SK-N-SH (cell line): ENCODE data around the gene PDXP. TPM values are rescaled to one million over a fixed set of nuclear protein-coding genes. Genes with fewer than 3 reads are reported as not detected.
A peak's percentile ranks its signal among the peaks of the same experiment; 100 is the strongest.

Source experiments
- CTCF ChIA-PET: fragments of 300-600, 350-600 bp; formaldehyde crosslinking; extraction: SDS; loops from one replicate; lab custom pipeline; 2021; lab: Yijun Ruan, JAX
- POLR2A ChIA-PET: fragments of 350-600 bp; sonication (Branson Sonifier 250); formaldehyde crosslinking; extraction: SDS; loops from one replicate; lab custom pipeline; 2020; ENCODE audit warnings: antibody characterized with exemption, inconsistent platforms; lab: Yijun Ruan, JAX
- DNase-seq: peaks from one replicate; pipeline ENCODE4 v3.0.0; 2012
- H2AFZ ChIP-seq: fragments of 200-600 bp; sonication (generic); 2 replicates; pipeline ENCODE4 v1.8.1; 2016; ENCODE audit warnings: antibody characterized with exemption, mild to moderate bottlenecking, low read depth
- H3F3A ChIP-seq: fragments of 200-600 bp; sonication (generic); replicated peaks from 2 replicates; pipeline ENCODE3; 2016; ENCODE audit warnings: antibody characterized with exemption, mild to moderate bottlenecking; ENCODE audit not compliant: insufficient read depth
- H3K27ac ChIP-seq, 2 experiments: fragments of 200-500 bp in 1 of 2; fragments of 200-600 bp in 1 of 2; sonication (Bioruptor generic) in 1 of 2; sonication (generic), shearing (Covaris generic) in 1 of 2; 2 replicates each; pipeline versions ENCODE4 v1.5.1 to v1.6.1; 2014 to 2016; ENCODE audit warnings: low read depth in 2 of 2, inconsistent platforms in 1 of 2, low read length in 1 of 2, mild to moderate bottlenecking in 1 of 2, mixed read lengths in 1 of 2
- H3K27me3 ChIP-seq: fragments of 200-600 bp; sonication (generic), shearing (Covaris generic); 2 replicates; pipeline ENCODE4 v1.6.1; 2016; ENCODE audit warnings: mixed run types; ENCODE audit not compliant: insufficient read depth
- H3K36me3 ChIP-seq, 2 experiments: fragments of 200-500 bp in 1 of 2; fragments of 200-600 bp in 1 of 2; sonication (Bioruptor generic) in 1 of 2; sonication (generic) in 1 of 2; replicated peaks in 1 of 2; 2 replicates each; pipeline versions ENCODE3 to v1.5.1; 2014 to 2016; ENCODE audit warnings: low read length in 1 of 2, mild to moderate bottlenecking in 1 of 2; ENCODE audit not compliant: insufficient read depth in 2 of 2, control insufficient read depth in 1 of 2
- H3K4me1 ChIP-seq, 2 experiments: fragments of 200-500 bp in 1 of 2; fragments of 200-600 bp in 1 of 2; sonication (Bioruptor generic) in 1 of 2; sonication (generic), shearing (Covaris generic) in 1 of 2; 2 replicates each; pipeline versions ENCODE4 v1.5.1 to v1.6.1; 2014 to 2016; ENCODE audit warnings: low read depth in 1 of 2, low read length in 1 of 2, mixed run types in 1 of 2; ENCODE audit not compliant: insufficient read depth in 2 of 2, control insufficient read depth in 1 of 2
- H3K4me2 ChIP-seq: fragments of 200-600 bp; sonication (generic), shearing (Covaris generic); 2 replicates; pipeline ENCODE4 v1.6.1; 2017; ENCODE audit warnings: mixed run types
- H3K4me3 ChIP-seq, 2 experiments: fragments of 200-500 bp in 1 of 2; fragments of 200-600 bp in 1 of 2; sonication (Bioruptor generic) in 1 of 2; sonication (generic), shearing (Covaris generic) in 1 of 2; 2 replicates each; pipeline versions ENCODE4 v1.5.1 to v1.8.1; 2014 to 2016; ENCODE audit warnings: low read depth in 2 of 2, inconsistent platforms in 1 of 2, low read length in 1 of 2, mild to moderate bottlenecking in 1 of 2, mixed read lengths in 1 of 2, moderate library complexity in 1 of 2
- H3K79me2 ChIP-seq: fragments of 200-600 bp; sonication (generic); 2 replicates; pipeline ENCODE4 v1.8.1; 2017; ENCODE audit warnings: mild to moderate bottlenecking; ENCODE audit not compliant: insufficient read depth
- H3K9ac ChIP-seq: fragments of 200-600 bp; sonication (generic); 2 replicates; pipeline ENCODE4 v1.6.1; 2017; ENCODE audit warnings: mixed run types
- H3K9me2 ChIP-seq: fragments of 200-600 bp; sonication (generic); 2 replicates; pipeline ENCODE4 v1.6.1; 2017; ENCODE audit warnings: mixed run types
- H3K9me3 ChIP-seq: fragments of 200-600 bp; sonication (generic); 2 replicates; pipeline ENCODE4 v1.6.1; 2017; ENCODE audit warnings: mixed run types, mild to moderate bottlenecking, moderate library complexity
- H4K20me1 ChIP-seq: fragments of 200-600 bp; sonication (generic); 2 replicates; pipeline ENCODE4 v1.6.1; 2017; ENCODE audit warnings: mild to moderate bottlenecking, mixed run types; ENCODE audit not compliant: insufficient read depth
- CTCF ChIP-seq: fragments of 200-600 bp; sonication (generic); IDR thresholded peaks from 2 replicates; pipeline ENCODE4 v1.6.1; 2017; ENCODE audit warnings: antibody characterized with exemption, mild to moderate bottlenecking, moderate library complexity
- ELF1 ChIP-seq: IDR thresholded peaks from 2 replicates; pipeline ENCODE4 v1.4.0; 2012
- EP300 ChIP-seq, 2 experiments: IDR thresholded peaks; 2 replicates each; pipeline versions ENCODE4 v1.4.0 to v1.6.1; 2012; ENCODE audit warnings: borderline replicate concordance in 1 of 2, low read depth in 1 of 2, low read length in 1 of 2
- EZH2phosphoT487 ChIP-seq: fragments of 200-600 bp; sonication (generic); IDR thresholded peaks from 2 replicates; pipeline ENCODE4 v1.6.1; 2017; ENCODE audit warnings: low read depth, mixed run types, mild to moderate bottlenecking, antibody characterized with exemption, moderate library complexity, borderline replicate concordance
- FOXJ3 ChIP-seq: sonication (generic); formaldehyde crosslinking; IDR thresholded peaks from 2 replicates; pipeline ENCODE4 v1.5.1; 2020; ENCODE audit warnings: mild to moderate bottlenecking, missing genetic modification reagents
- GATA2 ChIP-seq: sonication (generic); formaldehyde crosslinking; IDR thresholded peaks from 2 replicates; pipeline ENCODE4 v1.5.0; 2020; ENCODE audit warnings: mild to moderate bottlenecking, missing genetic modification reagents
- NFIC ChIP-seq: IDR thresholded peaks from 2 replicates; pipeline ENCODE4 v1.4.0; 2012; ENCODE audit warnings: borderline replicate concordance
- NRF1 ChIP-seq: IDR thresholded peaks from 2 replicates; pipeline ENCODE4 v1.6.1; 2012; ENCODE audit warnings: low read depth, mild to moderate bottlenecking, low read length
- POLR2AphosphoS5 ChIP-seq: IDR thresholded peaks from 2 replicates; pipeline ENCODE4 v1.6.1; 2012; ENCODE audit warnings: low read depth, low read length
- RAD21 ChIP-seq: IDR thresholded peaks from 2 replicates; pipeline ENCODE4 v1.6.1; 2012; ENCODE audit warnings: mild to moderate bottlenecking, low read length
- RCOR1 ChIP-seq: fragments of 150-350 bp; IDR thresholded peaks from 2 replicates; pipeline ENCODE4 v1.6.1; 2017; ENCODE audit warnings: antibody characterized with exemption, low read length
- RFX5 ChIP-seq: IDR thresholded peaks from 2 replicates; pipeline ENCODE4 v1.6.1; 2012; ENCODE audit warnings: mild to moderate bottlenecking, improper control_type of control experiment, low read length
- RXRA ChIP-seq: IDR thresholded peaks from 2 replicates; pipeline ENCODE4 v1.4.0; 2012; ENCODE audit warnings: low read depth, mild to moderate bottlenecking, borderline replicate concordance
- SMC3 ChIP-seq: IDR thresholded peaks from 2 replicates; pipeline ENCODE4 v1.6.1; 2012; ENCODE audit warnings: low read depth, low read length, improper control_type of control experiment
- TAF1 ChIP-seq: IDR thresholded peaks from 2 replicates; pipeline ENCODE4 v1.6.1; 2012; ENCODE audit warnings: low read depth, mild to moderate bottlenecking, low read length, moderate library complexity, borderline replicate concordance
- TCF12 ChIP-seq: IDR thresholded peaks from 2 replicates; pipeline ENCODE4 v1.4.0; 2012
- TEAD4 ChIP-seq: IDR thresholded peaks from 2 replicates; pipeline ENCODE4 v1.4.0; 2012; ENCODE audit warnings: mild to moderate bottlenecking, borderline replicate concordance; ENCODE audit not compliant: insufficient read depth
- USF1 ChIP-seq: IDR thresholded peaks from 2 replicates; pipeline ENCODE4 v1.4.0; 2012; ENCODE audit warnings: low read depth, borderline replicate concordance
- USF2 ChIP-seq: fragments of 150-350 bp; IDR thresholded peaks from 2 replicates; pipeline ENCODE4 v1.6.1; 2017; ENCODE audit warnings: antibody characterized with exemption, low read length, low read depth, borderline replicate concordance
- YY1 ChIP-seq: IDR thresholded peaks from 2 replicates; pipeline ENCODE4 v1.4.0; 2012; ENCODE audit warnings: low read depth, mild to moderate bottlenecking
- WGBS: methylation state at CpG from one replicate; pipeline ENCODE4 v1.1.6; 2017; ENCODE audit warnings: low lambda C conversion rate; 5-methylcytosine and 5-hydroxymethylcytosine counted together
- polyA plus RNA-seq, 3 experiments: library from polyadenylated mRNA; depleted of rRNA; stranded (reverse); fragments of >200 nt; gene quantifications; 2 replicates each; pipeline ENCODE4 v1.2.3, GENCODE V29; 2012
- TF ChIP-seq, protein P1 (sequence below): IDR thresholded peaks from 2 replicates; pipeline ENCODE4 v1.6.1; 2012; ENCODE audit warnings: mild to moderate bottlenecking, low read depth, low read length, moderate library complexity
- TF ChIP-seq, protein P2 (sequence below): IDR thresholded peaks from 2 replicates; pipeline ENCODE4 v1.4.0; 2012; ENCODE audit warnings: low read depth, borderline replicate concordance

Gene PDXP
- polyA plus RNA-seq, 1 of the 3 experiments (the other 2 are of a cell fraction) = 22.5 TPM

- H3K9ac ChIP-seq = peak overlapping the region; percentile 94
- H3K36me3 ChIP-seq = peaks cover 17 to 29% of the 10 kb centered on the region in 2 experiments
- H3K27ac ChIP-seq = peak overlapping the region; percentile 94
- H3K9me2 ChIP-seq = no peaks in the 10 kb centered on the region
- H3K4me1 ChIP-seq = peaks cover 16 to 22% of the 10 kb centered on the region in 2 experiments; a peak in 2 of 4 replicates
- H3K79me2 ChIP-seq = peaks cover 37% of the 10 kb centered on the region
- peaks cover 45% of the 10 kb centered on the region for H4K20me1 ChIP-seq
- peak; percentile 91 for DNase-seq
- no peaks in the 10 kb centered on the region for H3K27me3 ChIP-seq
- peak overlapping the region; percentile 64 to 92 for H3K4me3 ChIP-seq
- peaks cover 68% of the 10 kb centered on the region for H3F3A ChIP-seq
- ChIA-PET POLR2A (interaction anchor here (1.0 to 4.5 kb wide), 2 partner anchors 9 to 19 kb away, joined by 5 to 28 read pairs; partner anchors contain the start of genes NOL12 and PDXP), CTCF (interaction anchor here (0.9 to 44.3 kb wide), 4 partner anchors 9 to 131 kb away, joined by 3 to 898 read pairs (median 4); partner anchors contain the start of genes GCAT, NOL12 and SH3BP1)
- H3K9me3 ChIP-seq = no peaks in the 10 kb centered on the region
- H2AFZ ChIP-seq = no peak overlapping the region
- WGBS = under 1% methylated on average over 21 of the region's 42 CpGs
- peak overlapping the region; percentile 98 for H3K4me2 ChIP-seq
- peak; percentile 75; the same call in 1 of the 2 replicates for TF ChIP-seq TEAD4
- no peak for TF ChIP-seq USF2
- TF ChIP-seq POLR2AphosphoS5 = peak; percentile 86
- TF ChIP-seq GATA2 = no peak
- TF ChIP-seq RXRA = peak; percentile 72; the same call in 1 of the 2 replicates
- no peak for TF ChIP-seq NRF1
- peak; percentile 65 for TF ChIP-seq NFIC
- TF ChIP-seq TCF12 = peak; percentile 97
- no peak for TF ChIP-seq CTCF
- TF ChIP-seq EP300 (IDR thresholded peaks at IDR 0.05; ENCODE audit: borderline replicate concordance in 1 of 2, low read depth in 1 of 2, low read length in 1 of 2) = peak; percentile 49 to 84; a peak in 3 of 4 replicates
- TF ChIP-seq ELF1 = peak; percentile 51; the same call in 1 of the 2 replicates
- TF ChIP-seq RCOR1 = no peak
- no peak for TF ChIP-seq SMC3
- no peak for TF ChIP-seq EZH2phosphoT487
- TF ChIP-seq, protein P1, sequence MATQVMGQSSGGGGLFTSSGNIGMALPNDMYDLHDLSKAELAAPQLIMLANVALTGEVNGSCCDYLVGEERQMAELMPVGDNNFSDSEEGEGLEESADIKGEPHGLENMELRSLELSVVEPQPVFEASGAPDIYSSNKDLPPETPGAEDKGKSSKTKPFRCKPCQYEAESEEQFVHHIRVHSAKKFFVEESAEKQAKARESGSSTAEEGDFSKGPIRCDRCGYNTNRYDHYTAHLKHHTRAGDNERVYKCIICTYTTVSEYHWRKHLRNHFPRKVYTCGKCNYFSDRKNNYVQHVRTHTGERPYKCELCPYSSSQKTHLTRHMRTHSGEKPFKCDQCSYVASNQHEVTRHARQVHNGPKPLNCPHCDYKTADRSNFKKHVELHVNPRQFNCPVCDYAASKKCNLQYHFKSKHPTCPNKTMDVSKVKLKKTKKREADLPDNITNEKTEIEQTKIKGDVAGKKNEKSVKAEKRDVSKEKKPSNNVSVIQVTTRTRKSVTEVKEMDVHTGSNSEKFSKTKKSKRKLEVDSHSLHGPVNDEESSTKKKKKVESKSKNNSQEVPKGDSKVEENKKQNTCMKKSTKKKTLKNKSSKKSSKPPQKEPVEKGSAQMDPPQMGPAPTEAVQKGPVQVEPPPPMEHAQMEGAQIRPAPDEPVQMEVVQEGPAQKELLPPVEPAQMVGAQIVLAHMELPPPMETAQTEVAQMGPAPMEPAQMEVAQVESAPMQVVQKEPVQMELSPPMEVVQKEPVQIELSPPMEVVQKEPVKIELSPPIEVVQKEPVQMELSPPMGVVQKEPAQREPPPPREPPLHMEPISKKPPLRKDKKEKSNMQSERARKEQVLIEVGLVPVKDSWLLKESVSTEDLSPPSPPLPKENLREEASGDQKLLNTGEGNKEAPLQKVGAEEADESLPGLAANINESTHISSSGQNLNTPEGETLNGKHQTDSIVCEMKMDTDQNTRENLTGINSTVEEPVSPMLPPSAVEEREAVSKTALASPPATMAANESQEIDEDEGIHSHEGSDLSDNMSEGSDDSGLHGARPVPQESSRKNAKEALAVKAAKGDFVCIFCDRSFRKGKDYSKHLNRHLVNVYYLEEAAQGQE = no peak; the same call in 1 of the 2 replicates
- peak; percentile 56; the same call in 1 of the 2 replicates for TF ChIP-seq TAF1
- peak; percentile 28; the same call in 1 of the 2 replicates for TF ChIP-seq YY1
- no peak; the same call in 1 of the 2 replicates for TF ChIP-seq RFX5
- no peak for TF ChIP-seq USF1
- no peak for TF ChIP-seq FOXJ3 (CRISPR knock-in tag)
- TF ChIP-seq, protein P2, sequence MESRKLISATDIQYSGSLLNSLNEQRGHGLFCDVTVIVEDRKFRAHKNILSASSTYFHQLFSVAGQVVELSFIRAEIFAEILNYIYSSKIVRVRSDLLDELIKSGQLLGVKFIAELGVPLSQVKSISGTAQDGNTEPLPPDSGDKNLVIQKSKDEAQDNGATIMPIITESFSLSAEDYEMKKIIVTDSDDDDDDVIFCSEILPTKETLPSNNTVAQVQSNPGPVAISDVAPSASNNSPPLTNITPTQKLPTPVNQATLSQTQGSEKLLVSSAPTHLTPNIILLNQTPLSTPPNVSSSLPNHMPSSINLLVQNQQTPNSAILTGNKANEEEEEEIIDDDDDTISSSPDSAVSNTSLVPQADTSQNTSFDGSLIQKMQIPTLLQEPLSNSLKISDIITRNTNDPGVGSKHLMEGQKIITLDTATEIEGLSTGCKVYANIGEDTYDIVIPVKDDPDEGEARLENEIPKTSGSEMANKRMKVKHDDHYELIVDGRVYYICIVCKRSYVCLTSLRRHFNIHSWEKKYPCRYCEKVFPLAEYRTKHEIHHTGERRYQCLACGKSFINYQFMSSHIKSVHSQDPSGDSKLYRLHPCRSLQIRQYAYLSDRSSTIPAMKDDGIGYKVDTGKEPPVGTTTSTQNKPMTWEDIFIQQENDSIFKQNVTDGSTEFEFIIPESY = peak; percentile 83
- TF ChIP-seq RAD21 = no peak
Measured at GRCh38 chr22:37676736-37677492, 18.4 kb downstream of the PDXP start.
